Measurements from ENCODE around the gene TSPAN17. TPM values are rescaled to one million over a fixed set of nuclear protein-coding genes. Genes with fewer than 3 reads are reported as not detected.

TSPAN17 gene
- total RNA-seq, 2 donors from 2014 or later: 30.5 to 36.1 TPM

DNA sequence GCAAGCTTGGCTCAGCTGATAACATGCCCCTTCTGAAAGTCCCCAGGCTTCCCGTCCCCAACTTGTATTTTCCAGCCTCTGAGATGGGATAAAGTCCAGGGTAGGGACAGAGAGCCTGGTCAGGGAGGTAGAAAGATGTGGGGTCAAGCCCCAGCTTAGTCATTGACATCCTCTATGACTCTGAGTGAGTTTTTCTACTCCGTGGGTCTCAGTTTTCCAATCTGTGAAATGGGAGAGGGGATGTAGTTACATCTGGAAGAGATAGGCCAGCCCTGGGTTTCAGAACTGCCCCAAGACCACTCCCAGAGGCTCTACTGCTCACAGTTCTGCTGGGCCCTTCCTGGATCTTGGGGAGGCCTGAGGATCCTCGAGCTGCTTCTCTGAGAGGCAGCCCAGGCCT, 40.4 kb upstream of the TSPAN17 start:
- Histone ChIP-seq H3K4me1 (no peaks in the 10 kb centered on the region), H3K27ac (no peak overlapping the region)
- intact Hi-C loops (cut with DNase I): loop anchor here (5.0 kb wide), 1 partner anchor 40 kb away; the partner anchor contains the start of gene TSPAN17

DNA sequence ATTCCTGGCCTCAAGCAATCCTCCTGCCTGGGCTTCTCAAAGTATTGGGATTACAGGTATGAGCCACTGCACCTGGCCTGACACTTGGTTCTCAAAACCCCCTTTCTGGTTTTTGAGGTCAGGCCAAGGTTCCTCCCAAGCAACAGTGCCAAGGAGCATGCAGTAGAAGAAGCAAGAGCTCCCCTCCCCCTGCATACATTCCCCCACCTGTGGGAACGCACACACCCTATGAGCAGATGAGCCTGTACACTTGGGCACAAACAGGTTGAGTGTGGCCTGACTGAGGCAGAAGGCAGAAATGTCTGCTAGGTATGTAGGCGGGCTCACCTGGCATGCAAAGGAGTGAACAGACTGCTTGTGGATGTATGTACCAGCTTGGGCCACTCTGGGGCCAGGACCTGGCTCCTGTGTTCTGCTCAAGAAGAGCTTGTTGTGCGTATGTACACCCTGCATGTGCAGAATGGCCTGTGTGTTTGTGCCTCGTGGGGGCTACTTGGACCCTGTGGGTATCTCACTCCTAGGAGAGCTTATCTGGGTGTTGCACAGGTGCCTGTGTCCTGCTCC, 39.1 kb upstream of the TSPAN17 start:
- peaks cover 5% of the 10 kb centered on the region for H3K27me3 ChIP-seq
- no peaks in the 10 kb centered on the region for H3K4me1 ChIP-seq
- H3K36me3 ChIP-seq: no peaks in the 10 kb centered on the region
- TF ChIP-seq, protein P1, sequence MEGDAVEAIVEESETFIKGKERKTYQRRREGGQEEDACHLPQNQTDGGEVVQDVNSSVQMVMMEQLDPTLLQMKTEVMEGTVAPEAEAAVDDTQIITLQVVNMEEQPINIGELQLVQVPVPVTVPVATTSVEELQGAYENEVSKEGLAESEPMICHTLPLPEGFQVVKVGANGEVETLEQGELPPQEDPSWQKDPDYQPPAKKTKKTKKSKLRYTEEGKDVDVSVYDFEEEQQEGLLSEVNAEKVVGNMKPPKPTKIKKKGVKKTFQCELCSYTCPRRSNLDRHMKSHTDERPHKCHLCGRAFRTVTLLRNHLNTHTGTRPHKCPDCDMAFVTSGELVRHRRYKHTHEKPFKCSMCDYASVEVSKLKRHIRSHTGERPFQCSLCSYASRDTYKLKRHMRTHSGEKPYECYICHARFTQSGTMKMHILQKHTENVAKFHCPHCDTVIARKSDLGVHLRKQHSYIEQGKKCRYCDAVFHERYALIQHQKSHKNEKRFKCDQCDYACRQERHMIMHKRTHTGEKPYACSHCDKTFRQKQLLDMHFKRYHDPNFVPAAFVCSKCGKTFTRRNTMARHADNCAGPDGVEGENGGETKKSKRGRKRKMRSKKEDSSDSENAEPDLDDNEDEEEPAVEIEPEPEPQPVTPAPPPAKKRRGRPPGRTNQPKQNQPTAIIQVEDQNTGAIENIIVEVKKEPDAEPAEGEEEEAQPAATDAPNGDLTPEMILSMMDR (IDR thresholded peaks at IDR 0.05): no peak
- no peak for DNase-seq
- H3K27ac ChIP-seq: no peak overlapping the region
- H3K9me3 ChIP-seq: no peaks in the 10 kb centered on the region
- H3K4me3 ChIP-seq: no peak overlapping the region
- intact Hi-C loops (cut with DNase I): loop anchor here (5.0 kb wide), 1 partner anchor 39 kb away; the partner anchor contains the start of gene TSPAN17
- H3K9ac ChIP-seq (ENCODE audit: low read depth in 2 of 2, low read length in 2 of 2): no peak overlapping the region

More for the DNA sequence above, 40.4 kb upstream of the TSPAN17 start:
- no peaks in the 10 kb centered on the region for H3K36me3 ChIP-seq
- no peak overlapping the region for H3K9ac ChIP-seq (ENCODE audit: low read depth in 2 of 2, low read length in 2 of 2)
- H3K9me3 ChIP-seq: no peaks in the 10 kb centered on the region
- no peak overlapping the region for H3K4me3 ChIP-seq
- TF ChIP-seq, protein P1 (IDR thresholded peaks at IDR 0.05): no peak
- DNase-seq: no peak
- peaks cover 5% of the 10 kb centered on the region for H3K27me3 ChIP-seq

DNA sequence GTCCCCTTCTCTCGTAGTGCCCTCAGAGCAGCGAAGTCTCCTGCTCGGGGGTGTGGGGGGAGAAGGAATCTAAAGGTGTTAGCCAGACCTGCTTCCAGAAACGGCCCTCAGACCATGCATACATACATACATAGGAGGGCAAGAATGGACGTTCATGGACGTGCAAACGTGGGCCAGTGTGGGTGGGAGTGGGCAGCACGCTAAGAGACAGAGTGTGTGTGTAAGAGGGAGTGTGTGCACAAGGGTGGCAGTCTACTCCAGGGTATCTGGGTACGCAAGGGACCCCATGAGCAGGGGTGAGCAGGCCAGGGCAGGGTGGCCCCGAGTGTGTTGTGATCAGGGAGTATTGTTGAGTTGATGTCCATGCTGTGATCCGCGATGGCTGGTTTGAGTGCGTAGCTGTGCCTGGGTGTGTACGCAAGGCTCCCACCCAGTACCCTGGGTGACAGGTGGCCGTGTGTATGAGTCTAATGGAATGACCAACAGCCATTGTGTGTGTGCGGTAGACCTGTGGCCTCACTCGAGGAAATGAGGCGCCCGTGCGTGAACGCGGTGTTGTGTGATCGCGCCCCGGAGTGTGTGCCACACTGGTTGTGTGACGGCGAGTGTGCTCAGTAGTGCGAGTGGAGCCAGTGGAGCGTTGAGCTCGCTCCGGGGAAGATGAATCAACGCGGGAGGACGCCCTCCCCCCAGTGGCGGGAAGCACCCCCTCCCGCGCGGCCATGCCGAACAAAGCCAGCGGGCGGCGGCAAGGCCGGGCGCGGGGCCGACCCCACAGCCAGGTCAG, 38.2 kb upstream of the TSPAN17 start:
- H3K27me3 ChIP-seq: peaks cover 5% of the 10 kb centered on the region
- H3K9me3 ChIP-seq: no peaks in the 10 kb centered on the region
- DNase-seq: no peak
- TF ChIP-seq, protein P1 (IDR thresholded peaks at IDR 0.05): no peak
- H3K9ac ChIP-seq (ENCODE audit: low read depth in 2 of 2, low read length in 2 of 2): no peak overlapping the region
- intact Hi-C loops (cut with DNase I): loop anchor here (5.0 kb wide), 1 partner anchor 38 kb away; the partner anchor contains the start of gene TSPAN17
- H3K27ac ChIP-seq: no peak overlapping the region
- H3K4me3 ChIP-seq: peak overlapping the region; percentile 69
- H3K36me3 ChIP-seq: no peaks in the 10 kb centered on the region
- H3K4me1 ChIP-seq: no peaks in the 10 kb centered on the region

GRCh38 chr5:176609724-176610434, 37.4 kb upstream of the TSPAN17 start, which contains the start of gene GPRIN1:
Gene GPRIN1, minus strand, starts transcription at chr5:176610156. Its CDS starts 10,322 bp downstream, at chr5:176599834.
- Histone ChIP-seq H3K9ac (ENCODE audit: low read depth in 2 of 2, low read length in 2 of 2) (peak within 1 kb of the TSS in 1 of 2 donors; percentile 56), H3K4me3 (peak within 1 kb of the TSS; percentile 69), H3K4me1 (no peaks in the 10 kb centered on the region), H3K9me3 (no peaks in the 10 kb centered on the region), H3K27me3 (peaks cover 5% of the 10 kb centered on the region), H3K27ac (no peak within 1 kb of the TSS), H3K36me3 (no peaks in the 10 kb centered on the region)
- TF ChIP-seq, protein P1 (IDR thresholded peaks at IDR 0.05): no peak
- DNase-seq: peak; percentile 63
- intact Hi-C loops (cut with DNase I): loop anchor here (5.0 kb wide), 1 partner anchor 37 kb away; the partner anchor contains the start of gene TSPAN17

DNA sequence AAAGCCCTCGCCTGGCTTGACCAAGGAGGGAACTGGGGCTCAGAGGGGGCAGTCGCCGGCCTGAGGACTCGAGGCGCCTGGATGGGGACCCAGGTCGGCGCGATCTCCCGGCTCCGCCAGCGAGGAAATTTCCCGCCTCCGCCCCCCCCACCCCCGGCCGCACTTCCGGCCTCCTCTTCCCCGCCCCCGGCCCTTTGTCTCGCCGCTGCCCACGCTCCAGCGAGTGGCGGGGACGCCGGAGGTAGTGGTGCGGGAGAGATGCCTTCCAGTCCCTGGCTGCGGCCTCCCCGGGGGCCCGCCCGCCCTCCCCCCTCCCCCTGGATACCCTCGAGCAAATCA, 36.9 kb upstream of the TSPAN17 start:
- Histone ChIP-seq H3K9me3 (no peaks in the 10 kb centered on the region), H3K36me3 (no peaks in the 10 kb centered on the region), H3K4me3 (peak overlapping the region; percentile 69), H3K4me1 (no peaks in the 10 kb centered on the region), H3K9ac (ENCODE audit: low read depth in 2 of 2, low read length in 2 of 2) (no peak overlapping the region), H3K27me3 (peaks cover 5% of the 10 kb centered on the region), H3K27ac (no peak overlapping the region)
- no peak for DNase-seq
- TF ChIP-seq, protein P1 (IDR thresholded peaks at IDR 0.05): no peak
- intact Hi-C loops (cut with DNase I): no loop called here

Data from colonic mucosa (tissue), 4 donors.